Left forelimb (tissue), 1 donor: ENCODE results near the gene SPOP.
"Not testable (repeated sequence)": the region's sequence is repeated elsewhere in the genome, so short reads cannot be mapped to it uniquely, and the experiment has no call there.

Experiments
- DNase-seq: peaks from one replicate; pipeline ENCODE4 v3.0.0-alpha.2; 2018; ENCODE audit warnings: low spot score

The SPOP gene

DNA sequence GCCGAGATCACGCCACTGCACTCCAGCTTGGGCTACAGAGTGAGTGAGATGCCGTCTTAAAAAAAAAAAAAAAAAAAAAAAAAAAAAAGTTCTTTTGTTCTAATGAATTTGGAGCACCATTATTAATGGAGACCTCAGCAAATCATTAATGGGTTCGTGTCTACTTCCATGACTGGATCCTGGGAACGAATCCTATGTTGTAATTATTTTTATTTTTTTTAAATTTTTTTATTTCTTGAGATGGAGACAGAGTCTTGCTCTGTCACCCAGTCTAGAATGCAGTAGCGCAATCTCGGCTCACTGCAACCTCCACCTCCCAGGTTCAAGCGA lies 30.7 kb downstream of the SPOP start:
- no peak for DNase-seq

DNA sequence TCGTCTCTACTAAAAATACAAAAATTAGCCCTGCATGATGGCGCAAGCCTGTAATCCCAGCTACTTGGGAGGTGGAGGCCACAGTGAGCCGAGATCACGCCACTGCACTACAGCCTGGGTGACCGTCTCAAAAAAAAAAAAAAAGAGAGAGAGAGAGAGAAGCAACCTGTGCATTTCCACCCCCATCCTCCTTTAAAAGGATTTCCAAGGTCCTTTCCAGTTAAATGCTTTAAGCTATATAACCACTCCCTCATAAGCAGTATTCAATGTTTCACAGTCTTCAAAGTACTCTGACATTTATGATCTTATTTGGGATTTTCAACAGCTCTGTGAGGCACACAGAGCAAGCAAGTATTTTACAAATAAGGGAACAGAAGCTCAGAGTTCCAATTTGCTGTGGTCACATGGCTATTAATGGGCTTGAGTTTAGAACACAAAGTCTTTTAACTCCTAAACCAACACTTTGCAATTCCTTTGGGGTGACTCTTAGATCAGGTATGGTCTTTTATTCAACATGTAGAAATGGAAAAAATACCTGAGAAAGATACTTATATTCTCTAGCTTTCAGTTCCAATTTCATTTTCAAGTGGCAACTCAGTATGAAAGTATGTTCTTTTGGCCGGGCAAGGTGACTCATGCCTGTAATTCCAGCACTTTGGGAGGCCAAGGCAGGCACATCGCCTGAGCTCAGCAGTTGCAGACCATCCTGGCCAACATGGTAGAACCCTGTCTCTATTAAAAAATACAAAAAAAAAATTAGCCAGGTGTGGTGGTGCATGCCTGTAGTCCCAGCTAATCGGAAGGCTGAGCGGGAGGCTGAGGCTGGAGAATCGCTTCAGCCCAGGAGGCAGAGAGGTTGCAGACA lies 31.3 kb downstream of the SPOP start:
- no peak for DNase-seq

DNA sequence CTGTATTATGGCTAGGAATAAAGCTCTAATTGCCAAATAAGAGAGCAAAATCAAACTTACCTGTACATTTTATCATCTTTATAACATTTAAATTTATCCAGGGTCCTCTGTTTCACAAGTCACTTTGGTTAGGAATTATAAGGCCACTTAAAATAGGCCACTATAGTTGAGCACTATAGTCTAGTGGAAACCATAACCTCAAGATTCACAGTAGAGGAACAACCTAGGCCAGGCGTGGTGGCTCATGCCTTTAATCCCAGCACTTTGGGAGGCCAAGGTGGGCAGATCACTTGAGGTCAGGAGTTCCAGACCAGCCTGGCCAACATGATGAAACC lies 31.9 kb downstream of the SPOP start:
- DNase-seq, result not testable (repeated sequence)

DNA sequence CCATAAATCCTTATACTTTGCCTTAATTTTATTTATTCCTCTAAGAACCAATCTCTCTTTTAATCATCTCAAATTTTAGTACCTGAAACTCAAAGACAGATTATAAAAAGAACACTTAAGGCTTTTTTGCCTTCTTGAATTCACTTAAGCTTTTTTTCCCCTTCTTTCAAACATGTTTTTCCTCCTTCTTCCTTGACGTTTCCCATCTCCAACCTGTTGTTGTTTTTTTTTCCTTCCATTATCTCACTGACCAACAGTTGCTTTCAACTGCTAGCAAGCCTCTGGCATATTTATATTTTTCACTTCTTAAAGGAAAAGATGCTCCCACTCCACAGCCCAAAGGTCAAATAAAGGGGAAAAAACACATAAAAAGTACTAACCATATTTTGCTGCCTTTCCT lies 32.2 kb downstream of the SPOP start:
- no peak for DNase-seq

DNA sequence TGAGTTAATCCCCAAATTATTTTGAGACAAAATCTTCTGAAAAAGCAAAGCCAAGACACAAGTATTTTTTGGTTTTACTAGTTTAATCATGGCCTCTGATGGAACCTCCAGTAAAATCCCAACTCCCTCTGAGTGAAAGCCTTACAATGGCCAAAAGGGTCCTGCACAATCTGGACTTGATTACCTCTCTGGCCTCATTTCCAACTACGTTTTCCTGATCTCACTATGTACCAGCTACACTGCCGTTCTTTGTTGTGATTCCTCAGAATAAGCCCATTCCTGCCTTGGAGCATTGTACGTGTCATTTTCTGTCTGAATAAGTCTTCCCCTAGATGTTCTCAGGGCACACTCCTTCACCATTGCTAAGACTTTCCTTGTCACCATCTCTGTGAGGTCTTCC lies 37.3 kb downstream of the SPOP start:
- no peak for DNase-seq

DNA sequence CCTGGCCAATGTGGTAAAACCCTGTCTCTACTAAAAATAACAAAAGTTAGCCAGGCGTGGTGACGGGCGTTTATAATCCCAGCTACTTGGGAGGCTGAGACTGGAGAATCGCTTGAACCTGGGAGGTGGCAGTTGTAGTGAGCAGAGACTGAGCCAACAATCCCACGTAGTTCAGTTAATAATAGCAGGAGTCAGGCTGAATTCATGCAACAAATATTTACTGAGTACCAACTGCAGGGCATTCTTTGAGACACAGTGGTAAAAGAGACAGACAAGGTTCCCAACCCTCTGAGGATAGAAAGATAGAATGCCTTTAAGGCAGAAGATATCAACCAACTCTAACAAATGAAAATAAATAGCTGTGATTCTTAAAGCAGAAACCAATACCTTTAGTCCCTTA lies 39.1 kb downstream of the SPOP start:
- no peak for DNase-seq

DNA sequence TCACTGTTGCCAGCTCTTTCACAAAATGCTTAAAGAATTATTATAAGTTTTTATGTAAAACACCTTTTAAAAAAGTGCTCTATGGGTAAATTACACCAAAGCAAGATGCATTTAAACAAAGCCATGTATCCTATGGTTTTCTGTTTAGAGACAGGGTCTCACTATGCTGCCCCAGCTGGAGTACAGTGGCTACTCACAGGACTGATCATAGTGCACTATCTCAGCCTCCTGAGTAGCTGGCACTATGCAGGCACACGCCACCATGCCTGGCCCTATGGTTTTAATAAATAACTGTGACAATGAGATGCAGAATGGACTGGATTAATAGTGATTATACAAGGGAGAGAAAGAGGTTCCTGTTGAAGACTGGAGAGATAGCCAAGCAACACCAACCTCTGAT lies 40.2 kb downstream of the SPOP start:
- DNase-seq, result no peak

DNA sequence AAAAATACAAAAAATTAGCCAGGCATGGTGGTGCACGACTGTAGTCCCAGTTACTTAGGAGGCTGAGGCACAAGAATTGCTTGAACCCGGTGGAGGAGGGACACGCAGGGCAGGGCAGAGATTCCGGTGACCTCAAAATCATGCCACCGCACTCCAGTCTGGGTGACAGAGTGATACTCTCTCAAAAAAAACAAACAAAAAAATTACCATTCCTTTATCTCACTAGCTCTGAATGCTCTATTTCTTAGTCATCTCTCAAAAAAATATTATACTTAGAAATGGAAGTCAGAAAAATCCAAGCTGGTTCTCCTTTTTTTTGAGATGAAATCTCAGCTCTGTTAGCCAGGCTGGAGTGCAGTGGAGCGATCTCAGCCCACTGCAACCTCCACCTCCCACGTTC lies 40.8 kb downstream of the SPOP start:
- no peak for DNase-seq

DNA sequence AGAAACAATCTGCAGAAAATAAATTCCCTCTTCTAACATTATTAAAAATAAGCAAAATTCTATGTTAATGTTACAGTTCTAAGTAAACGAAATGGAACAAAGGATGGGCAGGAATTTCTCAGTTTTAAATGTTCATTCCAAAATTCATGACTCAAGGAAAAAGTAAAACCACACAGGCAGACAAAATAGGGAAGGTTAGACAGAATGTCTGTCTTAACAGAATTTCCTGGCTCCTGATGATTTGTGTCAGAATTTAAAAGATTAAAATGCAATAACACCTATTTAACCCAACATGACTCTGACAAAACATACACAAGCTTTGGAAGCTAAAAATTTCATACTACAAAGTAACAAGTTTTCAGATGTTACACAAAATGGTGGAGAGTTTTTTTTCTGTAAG lies 42.8 kb downstream of the SPOP start:
- DNase-seq, result no peak

DNA sequence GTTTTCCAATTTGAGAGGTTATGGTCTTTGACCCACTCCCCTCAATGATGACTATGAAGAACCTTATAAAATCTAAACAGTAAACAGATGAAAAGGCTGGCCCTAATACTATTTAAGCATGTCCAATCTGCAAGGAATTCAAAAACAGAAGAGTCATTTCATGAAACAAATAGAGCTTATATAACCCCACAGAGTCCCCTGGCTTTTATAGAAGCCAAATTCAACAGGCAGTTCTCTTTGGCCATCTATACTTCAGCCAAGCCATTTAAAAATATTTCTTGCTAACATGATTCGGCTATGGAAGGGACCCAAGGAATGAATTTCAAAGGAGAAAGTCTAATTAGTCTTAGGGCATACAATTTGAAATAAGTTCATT lies 43.4 kb downstream of the SPOP start:
- DNase-seq, result no peak

DNA sequence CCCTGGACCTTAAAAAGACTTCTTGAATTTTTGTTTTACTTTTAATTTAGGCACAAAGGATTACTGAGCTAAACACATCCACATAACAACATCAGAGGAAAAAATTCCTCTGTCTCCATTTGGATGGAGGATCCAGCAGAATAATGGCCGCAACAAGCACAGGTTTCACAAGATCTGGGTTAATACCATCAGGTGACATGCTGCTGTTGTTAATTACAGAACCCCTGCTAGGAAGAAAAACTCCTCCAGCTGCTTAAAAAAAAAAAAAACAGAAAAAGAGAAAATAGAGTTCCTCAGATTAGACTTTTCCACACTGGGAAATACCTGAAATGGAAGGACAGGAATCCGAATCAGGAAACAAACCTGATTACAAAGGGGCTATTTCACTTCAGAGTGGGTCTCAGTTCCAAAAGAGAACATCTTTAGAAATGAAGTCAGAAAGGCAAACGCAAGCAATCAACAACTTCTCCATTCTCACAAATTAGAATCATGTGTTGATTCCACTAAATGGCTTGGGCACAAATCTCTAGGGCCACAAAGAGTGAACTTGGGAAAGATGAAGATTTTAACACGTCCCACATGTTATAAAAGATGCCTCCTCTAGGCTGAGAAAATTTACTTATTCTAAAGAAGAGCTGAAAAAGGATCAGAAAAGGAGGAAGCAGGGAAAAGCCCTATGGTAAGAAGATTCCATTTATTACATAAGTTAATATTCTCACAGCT lies 44.0 kb downstream of the SPOP start:
- DNase-seq, result no peak

DNA sequence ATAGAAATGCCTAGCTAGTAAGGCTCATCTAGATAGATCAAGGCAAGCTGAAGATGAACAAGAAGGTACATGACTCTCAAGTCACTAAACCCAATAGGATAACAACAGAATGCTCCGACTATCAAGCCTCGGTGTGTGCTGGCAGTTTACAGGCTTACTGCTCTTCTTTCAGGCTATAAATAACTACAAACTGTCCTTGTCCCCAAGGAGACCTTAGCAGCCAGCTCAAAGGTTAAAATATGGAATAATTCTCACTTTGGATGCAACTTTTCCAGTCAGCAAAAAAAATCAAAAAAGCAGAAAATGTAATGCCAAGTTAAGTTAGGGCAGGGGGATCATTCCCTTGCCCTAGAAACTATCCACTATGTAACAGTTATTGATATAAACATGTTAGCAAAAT lies 44.6 kb downstream of the SPOP start:
- no peak for DNase-seq

DNA sequence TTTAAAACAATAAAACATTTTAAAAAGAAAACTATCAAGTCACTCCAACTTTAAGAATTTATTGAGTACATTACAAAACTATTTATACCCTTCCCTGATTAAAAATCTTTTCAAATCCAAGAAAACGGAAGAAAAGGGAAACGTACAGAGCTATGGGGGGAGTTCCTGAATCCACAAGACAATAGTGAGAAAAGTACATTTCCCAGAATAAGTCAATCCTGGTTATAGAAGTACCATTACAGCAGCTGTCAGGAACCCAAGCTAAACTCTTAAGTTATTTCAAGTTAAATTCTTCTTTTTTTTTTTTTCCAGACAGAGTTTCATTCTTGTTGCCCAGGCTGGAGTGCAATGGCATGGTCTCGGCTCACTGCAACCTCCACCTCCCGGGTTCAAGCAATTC lies 45.7 kb downstream of the SPOP start:
- DNase-seq, result no peak

DNA sequence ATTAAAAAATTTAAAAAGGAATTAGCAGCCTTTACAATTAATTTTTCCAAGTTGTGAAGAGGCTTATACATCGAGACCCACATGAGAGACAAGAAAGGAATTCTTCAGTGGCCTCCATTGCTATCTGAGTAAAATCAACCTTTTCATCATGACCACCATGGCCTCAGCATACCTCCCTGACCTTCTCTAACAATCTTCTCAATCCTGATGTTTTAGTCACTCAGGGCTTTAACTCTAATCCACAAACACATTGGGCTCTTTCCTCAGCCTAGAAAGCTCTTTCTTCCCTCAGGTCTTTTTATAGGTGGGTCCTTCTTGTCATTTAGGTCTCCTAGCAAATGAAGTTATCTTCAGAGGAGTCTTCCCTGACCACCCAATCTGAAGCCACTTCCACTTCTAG lies 46.4 kb downstream of the SPOP start:
- DNase-seq, result no peak

DNA sequence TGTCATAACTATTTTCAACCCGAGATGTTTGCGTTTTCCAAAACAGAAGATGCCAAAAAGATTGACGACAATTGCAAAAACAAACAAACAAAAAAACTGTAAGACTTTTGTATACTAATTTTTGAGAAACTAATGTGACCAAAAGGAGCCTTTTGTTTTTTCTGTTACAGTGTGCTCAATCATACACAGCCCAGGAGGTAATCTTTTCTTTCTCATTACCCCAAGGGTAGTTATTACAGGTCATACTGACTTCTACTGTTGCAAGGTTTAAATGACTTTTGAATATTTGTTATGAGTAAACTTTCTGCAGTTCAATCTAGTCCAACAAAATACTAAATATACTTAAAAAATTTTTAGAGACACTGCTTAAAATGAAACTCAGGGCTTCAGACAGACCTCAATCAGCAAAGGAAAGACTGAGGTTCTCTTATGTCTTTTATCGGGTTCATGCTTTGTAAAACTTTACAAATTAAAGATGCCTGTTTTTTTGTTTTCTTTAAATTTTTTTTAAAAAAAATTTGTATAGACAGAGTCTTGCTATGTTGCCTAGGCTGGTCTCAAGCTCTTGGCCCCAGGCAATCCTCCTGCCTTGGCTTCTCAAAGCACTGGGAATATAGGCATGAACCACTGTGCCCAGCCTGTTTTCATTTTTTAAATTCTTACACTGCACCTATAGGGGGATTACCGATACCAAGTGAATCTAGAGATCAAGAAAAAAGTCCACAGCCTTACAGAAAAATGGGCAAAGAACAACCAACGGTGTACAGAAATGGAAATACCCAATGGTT lies 47.6 kb downstream of the SPOP start:
- no peak for DNase-seq

DNA sequence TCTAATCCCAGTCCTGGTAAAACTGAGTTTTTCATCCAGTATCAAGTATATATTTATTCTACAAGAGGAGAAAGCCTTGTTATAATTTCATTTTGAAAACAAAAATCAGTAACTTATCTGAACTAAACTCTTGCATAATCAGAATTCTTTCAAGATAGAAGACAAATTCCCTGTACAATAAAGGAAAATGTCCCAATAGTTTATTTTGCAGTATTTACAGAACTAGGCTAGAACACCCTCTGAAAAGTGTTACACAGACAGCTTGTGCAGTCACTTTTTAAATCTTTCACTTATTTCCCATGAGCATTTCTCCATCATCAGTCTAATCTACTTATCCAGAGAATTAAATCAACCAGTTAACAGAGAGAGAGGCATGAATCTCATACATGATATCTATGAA lies 48.5 kb downstream of the SPOP start:
- no peak for DNase-seq

DNA sequence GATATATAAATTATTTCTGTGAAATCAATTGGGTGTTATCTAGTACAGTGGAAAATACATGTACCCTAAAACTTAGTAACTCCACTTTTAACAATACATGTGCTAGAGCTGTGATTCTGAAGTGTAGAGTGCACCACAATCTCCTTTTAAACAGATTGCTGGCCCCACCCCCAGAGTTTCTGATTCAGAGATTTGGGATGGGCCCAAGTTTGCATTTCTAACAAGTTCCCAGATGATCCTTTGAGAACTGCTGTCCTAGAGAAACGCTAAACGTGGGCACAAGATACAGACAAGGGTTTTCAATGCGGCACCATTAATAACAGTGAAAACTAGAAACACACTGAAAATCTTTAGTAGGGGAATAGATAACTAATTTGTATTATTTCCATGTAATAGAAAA lies 53.0 kb downstream of the SPOP start:
- no peak for DNase-seq

DNA sequence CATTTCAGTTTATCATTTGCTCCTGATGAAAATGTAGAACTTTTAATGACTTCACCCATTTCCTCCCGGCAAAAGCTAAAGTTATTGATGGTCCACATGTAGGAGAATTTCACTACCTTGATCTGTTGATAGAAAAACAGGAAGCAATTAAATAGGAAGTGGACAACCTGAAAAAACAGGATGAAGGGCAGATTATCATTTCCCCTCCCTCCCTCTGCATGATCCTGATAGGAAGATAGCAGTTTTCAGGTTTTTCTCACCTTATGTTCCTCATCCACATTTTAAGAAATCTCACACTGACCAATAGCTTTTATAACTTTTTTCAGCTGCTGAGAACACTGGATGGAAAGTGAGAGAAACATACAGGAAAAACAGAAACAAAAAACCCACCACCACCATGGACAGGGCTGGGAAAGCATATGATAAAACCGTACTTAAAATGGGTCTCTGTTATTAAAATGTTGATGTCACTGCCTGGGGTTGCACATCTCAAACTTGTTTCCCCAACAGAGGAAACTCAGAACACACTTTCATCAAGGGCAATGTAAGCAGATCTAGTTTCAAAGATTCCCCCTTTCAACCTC lies 55.9 kb downstream of the SPOP start:
- DNase-seq, result no peak

DNA sequence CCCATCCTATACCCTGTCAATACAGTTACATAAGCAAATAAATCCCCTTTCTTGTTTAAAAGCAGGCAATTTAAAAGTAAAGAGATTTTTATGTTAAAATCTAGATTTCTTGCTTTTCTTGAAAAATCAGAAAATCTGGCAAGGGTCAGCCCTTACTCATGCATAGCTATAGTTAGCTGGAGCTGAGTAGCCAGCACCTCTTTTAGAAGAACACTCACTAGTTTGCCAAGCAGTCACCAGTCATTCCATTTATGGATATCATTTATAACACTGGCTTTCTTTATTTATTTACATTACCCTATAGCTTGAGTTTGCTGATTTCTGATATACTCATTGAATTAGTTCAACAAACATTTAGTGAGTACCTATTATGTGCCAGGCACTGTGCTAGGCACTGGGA lies 56.5 kb downstream of the SPOP start:
- DNase-seq, result no peak

DNA sequence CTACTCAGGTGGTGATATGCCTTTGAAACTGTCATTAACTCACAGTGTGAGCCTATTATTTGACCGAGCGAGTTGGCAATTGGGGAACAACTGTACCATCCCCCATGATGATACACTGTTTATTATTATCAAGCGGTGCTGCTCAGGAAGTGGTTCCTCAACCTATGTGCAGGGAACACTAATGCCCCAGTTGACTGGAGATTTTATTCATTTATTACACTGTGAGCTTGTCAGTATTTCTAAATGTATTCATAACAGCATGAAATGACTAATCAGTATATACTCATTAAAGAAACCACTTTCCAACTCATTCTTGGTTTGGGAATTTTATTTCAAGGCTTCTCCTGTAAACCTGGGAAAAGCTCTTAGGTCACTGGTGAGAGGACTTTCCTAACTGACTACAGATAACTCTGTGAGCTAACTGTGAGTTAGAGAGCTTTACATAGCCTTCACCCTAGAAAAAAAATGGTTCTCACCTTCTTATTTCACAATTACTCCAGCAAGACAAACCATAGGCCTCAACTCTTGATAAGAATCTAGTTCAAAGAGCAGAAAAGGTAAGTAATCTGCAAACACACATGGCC lies 59.8 kb downstream of the SPOP start:
- DNase-seq, result no peak

DNA sequence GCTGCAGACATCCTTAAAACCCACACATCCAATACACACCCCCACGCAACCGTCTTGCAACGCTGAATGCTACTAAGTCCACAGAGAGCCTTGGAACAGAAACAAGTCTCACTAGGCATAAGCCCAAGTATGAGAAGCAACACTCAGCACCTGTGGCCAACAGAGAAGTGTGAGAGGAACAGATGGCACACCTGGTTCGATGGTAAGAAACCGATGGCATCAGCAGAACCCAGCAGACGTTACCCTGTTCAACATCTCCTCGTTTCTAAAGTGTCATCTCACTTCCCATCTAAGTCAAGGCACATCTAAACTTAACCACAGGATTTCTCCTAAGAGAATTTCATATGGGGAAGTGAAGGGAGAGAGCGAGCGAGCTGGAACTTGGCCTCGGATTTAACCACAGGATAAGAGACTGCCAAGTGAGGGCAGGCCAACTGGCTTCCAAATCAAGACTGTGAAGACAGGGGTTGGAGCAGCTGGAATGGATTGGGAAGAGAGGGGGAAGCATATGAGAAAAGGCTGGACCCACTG lies 61.2 kb downstream of the SPOP start:
- DNase-seq, result peak; percentile 73

DNA sequence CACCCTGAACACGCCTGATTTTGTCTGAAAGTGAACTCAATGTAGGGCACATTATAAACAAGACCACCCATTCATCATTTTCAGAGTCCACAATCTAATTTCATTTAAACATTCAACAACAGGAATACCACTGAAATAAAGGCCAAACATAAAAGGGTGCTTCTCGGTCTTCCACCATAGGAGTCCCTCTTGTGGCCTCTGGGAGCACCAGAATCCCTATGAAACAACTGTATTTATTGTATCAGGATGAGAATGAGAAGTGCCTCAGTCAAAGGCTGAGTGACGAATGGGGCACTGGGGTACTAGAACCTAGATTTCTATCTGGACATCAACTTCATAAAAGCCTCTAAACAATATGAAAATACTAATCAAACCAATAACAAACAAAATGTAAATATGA lies 61.8 kb downstream of the SPOP start:
- DNase-seq, result no peak
